HCT116 (cell line): ENCODE measurements around the gene RIMS1. TPM values are rescaled to one million over a fixed set of nuclear protein-coding genes. Genes with fewer than 3 reads are reported as not detected.

Source experiments
- ATAC-seq: fragments of 200-7000 bp; cut with Tn5 transposase; 2 replicates; pipeline ENCODE4 v1.9.1; 2020; ENCODE audit warnings: mild to moderate bottlenecking, moderate library complexity
- BruUV-seq: library from RNA; stranded (reverse); fragments of 400-500 nt; replicated peaks from 2 replicates; lab custom pipeline; 2021; lab: Mats Ljungman, UMichigan
- CTCF ChIA-PET: fragments of 300-600 bp; sonication (Branson Sonifier 250); formaldehyde crosslinking; loops from one replicate; lab custom pipeline; 2021; ENCODE audit warnings: antibody characterized with exemption; lab: Charles Lee
- POLR2A ChIA-PET: fragments of 300-600, 350-600 bp; sonication (Branson Sonifier 250); formaldehyde crosslinking; loops from one replicate; lab custom pipeline; 2021; ENCODE audit warnings: antibody characterized with exemption; lab: Charles Lee
- RAD21 ChIA-PET, 2 experiments: fragments of 300-600 bp; sonication (Branson Sonifier 250); formaldehyde crosslinking; loops; one replicate each; lab custom pipeline; 2023; ENCODE audit warnings: low total read pairs in 2 of 2; ENCODE audit not compliant: uncharacterized antibody in 2 of 2, unreplicated experiment in 2 of 2, low non-redundant PET in 1 of 2; lab: Charles Lee
- DNase-seq: peaks from one replicate; pipeline ENCODE4 v3.0.0-alpha.2; 2010; ENCODE audit warnings: low read depth, low spot score
- H2AFZ ChIP-seq: fragments of 200-600 bp; shearing (Covaris generic), sonication (generic); 2 replicates; pipeline ENCODE4 v1.6.1; 2017; ENCODE audit warnings: low read depth, mixed run types, mixed read lengths, antibody characterized with exemption, low read length; ENCODE audit not compliant: poor library complexity, severe bottlenecking
- H3K27ac ChIP-seq: 2 replicates; pipeline ENCODE4 v1.5.1; 2012; ENCODE audit warnings: low read depth, low read length
- H3K27me3 ChIP-seq: fragments of 200-600 bp; sonication (generic); 2 replicates; pipeline ENCODE4 v1.6.1; 2016; ENCODE audit warnings: mixed run types, low read length, mixed read lengths; ENCODE audit not compliant: insufficient read depth
- H3K36me3 ChIP-seq, 2 experiments: fragments of 200-500 bp in 1 of 2; fragments of 200-600 bp in 1 of 2; sonication (Bioruptor generic) in 1 of 2; sonication (generic) in 1 of 2; 2 replicates each; pipeline versions ENCODE4 v1.5.1 to v1.6.1; 2014 to 2016; ENCODE audit warnings: low read length in 2 of 2, inconsistent platforms in 1 of 2, mixed read lengths in 1 of 2, mixed run types in 1 of 2; ENCODE audit not compliant: insufficient read depth in 2 of 2, control insufficient read depth in 1 of 2
- H3K4me1 ChIP-seq, 2 experiments: fragments of 200-600 bp in 1 of 2; sonication (generic) in 1 of 2; 2 replicates each; pipeline versions ENCODE4 v1.5.1 to v1.6.1; 2012 to 2017; ENCODE audit warnings: low read length in 2 of 2, inconsistent platforms in 1 of 2, mild to moderate bottlenecking in 1 of 2, mixed read lengths in 1 of 2, mixed run types in 1 of 2, moderate library complexity in 1 of 2; ENCODE audit not compliant: insufficient read depth in 2 of 2, control insufficient read depth in 1 of 2
- H3K4me2 ChIP-seq: fragments of 200-600 bp; sonication (generic); 2 replicates; pipeline ENCODE4 v1.6.1; 2017; ENCODE audit warnings: mixed run types, low read length, mixed read lengths
- H3K4me3 ChIP-seq, 2 experiments: fragments of 200-600 bp in 1 of 2; sonication (generic) in 1 of 2; replicated peaks in 1 of 2; 2 replicates each; pipeline ENCODE4 v1.5.1; 2011 to 2016; ENCODE audit warnings: low read length in 2 of 2, control low read depth in 1 of 2, low read depth in 1 of 2, mild to moderate bottlenecking in 1 of 2, mixed read lengths in 1 of 2, mixed run types in 1 of 2
- H3K79me2 ChIP-seq: fragments of 200-600 bp; sonication (generic); 2 replicates; pipeline ENCODE4 v1.6.1; 2017; ENCODE audit warnings: mild to moderate bottlenecking, mixed run types, low read length, moderate library complexity, mixed read lengths; ENCODE audit not compliant: insufficient read depth
- H3K9ac ChIP-seq: fragments of 200-600 bp; sonication (generic); 2 replicates; pipeline ENCODE4 v1.6.1; 2016; ENCODE audit warnings: low read length, mixed read lengths
- H3K9me2 ChIP-seq: fragments of 200-600 bp; sonication (generic), shearing (Covaris generic); 2 replicates; pipeline ENCODE4 v1.6.1; 2017; ENCODE audit warnings: mixed run types, mild to moderate bottlenecking, moderate library complexity; ENCODE audit not compliant: insufficient read depth
- H3K9me3 ChIP-seq, 2 experiments: fragments of 200-500 bp in 1 of 2; fragments of 200-600 bp in 1 of 2; sonication (Bioruptor generic) in 1 of 2; sonication (generic) in 1 of 2; 2 replicates each; pipeline ENCODE4 v1.6.1; 2014 to 2017; ENCODE audit warnings: low read length in 2 of 2, mixed read lengths in 2 of 2, inconsistent platforms in 1 of 2, low read depth in 1 of 2, mild to moderate bottlenecking in 1 of 2, mixed run types in 1 of 2, moderate library complexity in 1 of 2; ENCODE audit not compliant: control insufficient read depth in 1 of 2, insufficient read depth in 1 of 2
- H4K20me1 ChIP-seq: fragments of 200-600 bp; sonication (generic), shearing (Covaris generic); 2 replicates; pipeline ENCODE4 v1.6.1; 2017; ENCODE audit warnings: mixed run types, mild to moderate bottlenecking, moderate library complexity; ENCODE audit not compliant: insufficient read depth
- CBX3 ChIP-seq: IDR thresholded peaks from 2 replicates; pipeline ENCODE4 v1.6.1; 2012; ENCODE audit warnings: low read depth
- CTCF ChIP-seq, 3 experiments: fragments of 200-600 bp in 1 of 3; sonication (generic) in 1 of 3; IDR thresholded peaks in 2 of 3; conservative IDR thresholded peaks in 1 of 3; 2 replicates each; pipeline ENCODE4 v1.5.1; 2012 to 2017; ENCODE audit warnings: low read depth in 2 of 3, low read length in 2 of 3, antibody characterized with exemption in 1 of 3, borderline replicate concordance in 1 of 3, control low read depth in 1 of 3, mild to moderate bottlenecking in 1 of 3, mixed read lengths in 1 of 3, mixed run types in 1 of 3, moderate library complexity in 1 of 3; ENCODE audit not compliant: insufficient read depth in 1 of 3
- EZH2phosphoT487 ChIP-seq: fragments of 200-600 bp; IDR thresholded peaks from 2 replicates; pipeline ENCODE4 v1.6.1; 2018; ENCODE audit warnings: antibody characterized with exemption, borderline replicate concordance
- JUND ChIP-seq: IDR thresholded peaks from 2 replicates; pipeline ENCODE4 v1.6.1; 2012
- POLR2A ChIP-seq: IDR thresholded peaks from 2 replicates; pipeline ENCODE4 v1.7.0; 2011; ENCODE audit warnings: borderline replicate concordance; ENCODE audit not compliant: insufficient read depth, insufficient read length; ENCODE audit errors: extremely low read depth
- RAD21 ChIP-seq: IDR thresholded peaks from 2 replicates; pipeline ENCODE4 v1.6.1; 2012; ENCODE audit warnings: low read depth, mild to moderate bottlenecking
- REST ChIP-seq: IDR thresholded peaks from 2 replicates; pipeline ENCODE4 v1.6.1; 2012; ENCODE audit warnings: low read depth
- SIN3A ChIP-seq: IDR thresholded peaks from 2 replicates; pipeline ENCODE4 v1.6.1; 2012; ENCODE audit warnings: low read depth
- SP1 ChIP-seq: IDR thresholded peaks from 2 replicates; pipeline ENCODE4 v1.6.1; 2012; ENCODE audit warnings: low read depth
- ZBTB33 ChIP-seq: IDR thresholded peaks from 2 replicates; pipeline ENCODE4 v1.6.1; 2011; ENCODE audit warnings: mild to moderate bottlenecking, low read length, moderate library complexity; ENCODE audit not compliant: insufficient replicate concordance; ENCODE audit errors: extremely low read depth
- intact Hi-C: fragments of 100-400 bp; cut with micrococcal nuclease; formaldehyde crosslinking; loops from 2 replicates; pipeline ENCODE4 v1.10.0; 2022
- total RNA-seq: library from RNA; stranded (reverse); gene quantifications from one replicate; pipeline ENCODE4 v1.2.1, GENCODE V29; 2021; ENCODE audit not compliant: unreplicated experiment

Gene RIMS1
- total RNA-seq, 1 experiment from 2014 or later, result not detected

GRCh38 chr6:72245565-72245964, 359.2 kb downstream of the RIMS1 start:
- Histone ChIP-seq H3K27ac (no peak overlapping the region), H3K36me3 (no peaks in the 10 kb centered on the region; a peak in 1 of 4 replicates), H3K79me2 (no peaks in the 10 kb centered on the region), H3K9me3 (no peaks in the 10 kb centered on the region), H2AFZ (no peak overlapping the region), H3K27me3 (peaks cover 3% of the 10 kb centered on the region; the same call in 1 of the 2 replicates), H3K9ac (no peak overlapping the region), H4K20me1 (no peaks in the 10 kb centered on the region; the same call in 1 of the 2 replicates), H3K4me2 (no peak overlapping the region), H3K4me1 (no peaks in the 10 kb centered on the region), H3K9me2 (no peaks in the 10 kb centered on the region), H3K4me3 (no peak overlapping the region)
- POLR2A ChIA-PET, result no interaction called here
- intact Hi-C loops, result no loop called here
- TF ChIP-seq CBX3, result no peak
- no peak for TF ChIP-seq SIN3A
- TF ChIP-seq EZH2phosphoT487, result no peak
- TF ChIP-seq ZBTB33, result no peak
- TF ChIP-seq REST, result no peak
- no peak for TF ChIP-seq POLR2A
- no peak for TF ChIP-seq JUND
- TF ChIP-seq SP1, result no peak
- TF ChIP-seq CTCF (IDR thresholded peaks at IDR 0.05 in 2 of 3, conservative IDR thresholded peaks at IDR 0.05 in 1 of 3; ENCODE audit: borderline replicate concordance in 1 of 3, insufficient read depth in 1 of 3, low read depth in 2 of 3, low read length in 2 of 3), result no peak
- no peak for TF ChIP-seq RAD21
- no TSS peak for BruUV-seq
- RAD21 ChIA-PET, result no interaction called here
- DNase-seq (no peak), ATAC-seq (no peak)
- CTCF ChIA-PET, result no interaction called here
